Measurements from ENCODE around the gene HECA. TPM values are rescaled to one million over a fixed set of nuclear protein-coding genes. Genes with fewer than 3 reads are reported as not detected.
"Not testable (repeated sequence)": the region's sequence is repeated elsewhere in the genome, so short reads cannot be mapped to it uniquely, and the experiment has no call there.

Gene HECA
- total RNA-seq, 1 donor: 22.9 TPM

DNA sequence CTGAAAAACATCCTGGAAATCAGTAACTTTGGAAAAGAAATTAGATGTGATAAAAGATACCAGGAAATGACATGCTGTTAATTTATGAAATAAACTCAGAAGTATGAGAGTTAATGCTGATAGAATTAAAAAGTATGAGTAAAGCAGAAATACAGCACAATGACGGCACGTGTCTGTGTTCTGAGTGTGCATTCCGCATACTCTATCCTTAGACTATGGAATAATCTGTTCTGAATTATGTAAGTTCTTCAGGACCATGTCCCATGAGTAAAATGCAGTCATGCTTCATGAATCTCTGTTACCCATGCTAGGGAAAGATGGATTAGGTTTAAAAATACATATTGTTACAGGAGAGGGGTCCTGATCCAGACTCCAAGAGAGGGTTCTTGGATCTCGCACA, 21.7 kb downstream of the HECA start:
- TF ChIP-seq, protein P1, sequence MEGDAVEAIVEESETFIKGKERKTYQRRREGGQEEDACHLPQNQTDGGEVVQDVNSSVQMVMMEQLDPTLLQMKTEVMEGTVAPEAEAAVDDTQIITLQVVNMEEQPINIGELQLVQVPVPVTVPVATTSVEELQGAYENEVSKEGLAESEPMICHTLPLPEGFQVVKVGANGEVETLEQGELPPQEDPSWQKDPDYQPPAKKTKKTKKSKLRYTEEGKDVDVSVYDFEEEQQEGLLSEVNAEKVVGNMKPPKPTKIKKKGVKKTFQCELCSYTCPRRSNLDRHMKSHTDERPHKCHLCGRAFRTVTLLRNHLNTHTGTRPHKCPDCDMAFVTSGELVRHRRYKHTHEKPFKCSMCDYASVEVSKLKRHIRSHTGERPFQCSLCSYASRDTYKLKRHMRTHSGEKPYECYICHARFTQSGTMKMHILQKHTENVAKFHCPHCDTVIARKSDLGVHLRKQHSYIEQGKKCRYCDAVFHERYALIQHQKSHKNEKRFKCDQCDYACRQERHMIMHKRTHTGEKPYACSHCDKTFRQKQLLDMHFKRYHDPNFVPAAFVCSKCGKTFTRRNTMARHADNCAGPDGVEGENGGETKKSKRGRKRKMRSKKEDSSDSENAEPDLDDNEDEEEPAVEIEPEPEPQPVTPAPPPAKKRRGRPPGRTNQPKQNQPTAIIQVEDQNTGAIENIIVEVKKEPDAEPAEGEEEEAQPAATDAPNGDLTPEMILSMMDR (IDR thresholded peaks at IDR 0.05; ENCODE audit: insufficient read depth, low read depth, low read length): no peak
- no peak for DNase-seq (ENCODE audit: low read depth)
- H3K4me3 ChIP-seq (ENCODE audit: low read depth, low read length): no peak overlapping the region

DNA sequence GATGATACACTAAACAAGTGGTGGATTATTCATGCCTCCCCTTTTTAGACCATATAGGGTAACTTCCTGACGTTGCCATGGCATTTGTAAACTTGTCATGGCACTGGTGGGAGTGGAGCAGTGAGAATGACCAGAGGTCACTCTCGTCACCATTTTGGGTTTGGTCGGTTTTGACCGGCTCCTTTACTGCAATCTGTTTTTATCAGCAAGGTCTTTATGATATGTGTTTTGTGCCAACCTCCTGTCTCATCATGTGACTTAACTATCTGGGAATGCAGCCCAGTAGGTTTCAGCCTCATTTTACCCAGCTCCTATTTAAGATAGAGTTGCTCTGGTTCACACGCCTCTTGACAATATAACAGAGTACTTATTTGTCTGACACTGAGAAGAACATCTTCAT, 22.2 kb downstream of the HECA start:
- not testable (repeated sequence) for H3K4me3 ChIP-seq (ENCODE audit: low read depth, low read length)
- peak; percentile 24 for DNase-seq (ENCODE audit: low read depth)

DNA sequence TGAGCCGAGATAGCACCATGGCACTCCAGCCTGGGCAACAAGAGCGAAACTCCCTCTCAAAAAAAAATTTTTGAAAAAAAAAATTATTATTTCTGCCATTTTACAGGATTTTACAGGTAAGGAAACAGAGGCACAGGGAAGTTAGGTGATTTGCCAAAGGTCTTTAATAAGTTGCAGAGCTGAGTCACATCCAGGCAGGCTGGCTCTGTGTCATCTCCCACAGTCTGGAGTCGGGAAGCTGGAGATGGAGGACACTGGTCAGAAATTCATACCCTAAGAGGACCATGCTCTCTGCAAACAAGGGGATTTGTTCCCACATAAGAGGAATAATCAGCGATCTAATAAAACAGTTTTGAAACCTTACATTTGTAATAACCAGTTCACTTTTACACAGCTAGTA, 24.1 kb downstream of the HECA start:
- TF ChIP-seq, protein P1 (IDR thresholded peaks at IDR 0.05; ENCODE audit: insufficient read depth, low read depth, low read length): no peak
- no peak overlapping the region for H3K4me3 ChIP-seq (ENCODE audit: low read depth, low read length)
- no peak for DNase-seq (ENCODE audit: low read depth)

DNA sequence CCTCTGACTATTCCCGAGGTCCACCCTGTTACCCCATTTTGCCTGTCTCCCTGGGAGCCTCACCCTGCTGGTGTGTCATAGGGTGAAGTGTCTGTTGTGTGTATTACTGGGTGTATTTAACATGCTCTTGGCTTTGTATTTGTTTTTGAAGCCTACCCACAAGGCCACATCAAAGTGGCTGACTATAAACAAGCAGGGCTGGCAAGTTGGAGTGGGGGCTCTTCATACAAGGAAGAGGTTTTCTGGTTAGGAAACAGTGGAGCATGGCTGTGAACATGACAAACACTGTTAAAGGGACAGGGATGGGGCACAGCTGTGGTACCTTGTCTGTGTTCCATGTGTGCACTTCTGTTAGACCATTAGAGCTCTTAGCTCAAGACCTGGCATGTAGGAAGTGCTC, 26.3 kb downstream of the HECA start:
- TF ChIP-seq, protein P1 (IDR thresholded peaks at IDR 0.05; ENCODE audit: insufficient read depth, low read depth, low read length): no peak
- no peak overlapping the region for H3K4me3 ChIP-seq (ENCODE audit: low read depth, low read length)
- peak; percentile 27 for DNase-seq (ENCODE audit: low read depth)

DNA sequence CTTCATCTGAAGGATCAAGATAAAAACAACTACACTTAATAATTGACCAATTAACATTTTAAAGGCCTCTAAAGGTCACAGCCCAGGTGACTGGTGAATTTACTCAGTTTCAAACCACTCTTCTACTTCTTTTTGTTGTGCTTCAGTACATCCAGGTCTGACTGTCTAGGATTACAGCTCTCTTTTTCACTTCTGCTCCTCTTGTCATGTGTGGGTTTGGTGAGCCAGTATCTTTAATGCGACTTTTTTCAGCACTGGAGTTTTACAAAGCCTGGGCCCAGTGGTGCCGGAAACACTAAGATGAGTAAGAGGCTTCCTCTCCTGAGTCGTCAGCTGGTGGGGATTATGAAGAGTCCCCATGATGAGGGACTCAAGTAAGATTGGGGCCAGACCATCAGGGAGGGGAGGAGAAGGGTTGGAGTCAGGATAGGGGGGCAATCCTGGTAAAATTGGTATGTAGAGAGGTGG, 27.0 kb downstream of the HECA start:
- DNase-seq (ENCODE audit: low read depth): no peak
- H3K4me3 ChIP-seq (ENCODE audit: low read depth, low read length): no peak overlapping the region
- TF ChIP-seq, protein P1 (IDR thresholded peaks at IDR 0.05; ENCODE audit: insufficient read depth, low read depth, low read length): no peak

DNA sequence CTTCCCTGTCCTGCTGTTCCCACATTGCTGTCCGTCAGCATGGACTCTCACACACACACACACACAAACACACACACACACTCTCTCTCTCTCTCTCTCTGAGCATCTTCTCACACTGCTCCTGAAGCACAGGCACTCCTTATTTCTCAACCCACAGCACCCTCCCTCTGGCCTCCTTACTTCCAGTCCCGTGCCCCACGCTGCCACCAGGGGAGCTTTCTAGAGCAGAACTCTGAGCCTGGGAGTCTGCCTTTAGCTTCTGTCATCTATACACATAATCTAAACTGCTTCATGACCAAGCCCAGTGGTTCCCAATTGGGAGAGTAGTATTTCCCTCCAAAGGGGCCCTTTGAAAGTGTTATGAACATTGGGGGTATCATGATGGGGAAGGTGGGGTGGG, 29.1 kb downstream of the HECA start:
- no peak for DNase-seq (ENCODE audit: low read depth)
- TF ChIP-seq, protein P1 (IDR thresholded peaks at IDR 0.05; ENCODE audit: insufficient read depth, low read depth, low read length): peak; percentile 8

DNA sequence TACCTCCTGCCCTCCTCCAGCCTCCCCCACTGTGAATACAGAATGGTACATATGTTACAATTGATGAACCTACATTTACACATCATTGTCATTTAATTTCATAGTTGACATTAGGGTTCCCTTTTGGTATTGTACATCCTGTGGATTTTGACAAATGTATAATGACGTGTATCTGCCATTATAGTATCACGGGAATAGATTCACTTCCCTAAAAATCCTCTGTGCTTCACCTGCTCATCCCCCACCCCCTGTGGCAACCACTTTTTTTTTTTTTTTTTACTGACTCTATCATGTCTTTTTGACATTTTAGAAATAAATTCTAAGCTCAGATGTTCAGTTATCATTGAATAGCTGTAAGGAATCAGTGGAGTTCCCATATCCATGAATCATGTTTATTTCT, 30.4 kb downstream of the HECA start:
- H3K4me3 ChIP-seq (ENCODE audit: low read depth, low read length): no peak overlapping the region
- no peak for DNase-seq (ENCODE audit: low read depth)
- TF ChIP-seq, protein P1 (IDR thresholded peaks at IDR 0.05; ENCODE audit: insufficient read depth, low read depth, low read length): no peak

More for the DNA sequence above, 29.1 kb downstream of the HECA start:
- no peak overlapping the region for H3K4me3 ChIP-seq (ENCODE audit: low read depth, low read length)
